Liver (tissue), 3 donors: Measurements from ENCODE around the gene FLNB.

ENCODE experiments used
- JUND ChIP-seq, 2 donors: IDR thresholded peaks; 2 replicates each; pipeline ENCODE4 v1.6.1; 2016; ENCODE audit warnings: antibody characterized with exemption in 2 of 2
- YY1 ChIP-seq: IDR thresholded peaks from 2 replicates; pipeline ENCODE4 v1.6.1; 2016; ENCODE audit warnings: antibody characterized with exemption, mild to moderate bottlenecking
- TF ChIP-seq, protein P1 (sequence below): fragments of 150-350 bp; IDR thresholded peaks from 2 replicates; pipeline ENCODE4 v1.5.1; 2017; ENCODE audit warnings: improper control_type of control experiment, low read depth, low read length; ENCODE audit not compliant: missing input control
- TF ChIP-seq, protein P2 (sequence below): IDR thresholded peaks from 2 replicates; pipeline ENCODE4 v1.6.1; 2016; ENCODE audit warnings: antibody characterized with exemption, mild to moderate bottlenecking
- TF ChIP-seq, protein P3 (sequence below): IDR thresholded peaks from 2 replicates; pipeline ENCODE4 v1.6.1; 2016; ENCODE audit warnings: antibody characterized with exemption
- donor health status: healthy.
- donor health status: healthy.

DNA sequence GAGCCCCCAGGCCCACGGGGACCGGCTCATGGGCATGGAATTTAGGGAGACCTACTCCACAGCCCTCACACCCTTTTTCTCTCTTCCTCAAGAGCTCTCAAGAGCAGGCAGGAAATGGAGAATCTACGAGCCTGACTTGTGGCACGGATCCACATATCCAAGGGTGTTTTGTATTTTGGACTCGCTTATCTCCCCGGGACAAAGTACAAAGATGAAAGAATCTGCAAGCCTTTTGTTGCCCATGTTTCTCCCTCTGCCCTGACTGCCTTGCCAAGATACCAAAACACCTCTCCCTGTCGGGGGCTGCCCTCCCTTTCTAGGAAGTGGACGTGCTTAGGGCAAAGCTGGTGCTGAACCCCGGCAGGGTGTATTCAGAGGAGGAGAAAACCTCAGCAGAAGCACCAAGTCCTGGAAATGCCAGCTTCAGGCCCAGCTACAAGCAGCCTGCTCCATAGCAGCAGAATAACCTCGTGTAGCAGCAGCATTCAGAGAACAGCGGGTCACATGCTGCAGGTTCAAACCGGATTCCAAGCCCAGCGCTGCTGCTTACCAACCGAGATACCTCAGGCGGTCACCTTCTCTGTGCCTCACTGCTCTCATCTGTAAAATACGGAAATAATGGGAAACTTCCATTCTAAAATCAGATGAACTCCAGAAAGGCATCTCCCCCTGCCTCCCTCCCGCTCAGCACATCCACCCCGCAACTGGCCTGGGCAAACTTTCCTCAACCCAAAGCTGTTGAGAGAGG, 167.4 kb downstream of the FLNB start:
- TF ChIP-seq, protein P1, sequence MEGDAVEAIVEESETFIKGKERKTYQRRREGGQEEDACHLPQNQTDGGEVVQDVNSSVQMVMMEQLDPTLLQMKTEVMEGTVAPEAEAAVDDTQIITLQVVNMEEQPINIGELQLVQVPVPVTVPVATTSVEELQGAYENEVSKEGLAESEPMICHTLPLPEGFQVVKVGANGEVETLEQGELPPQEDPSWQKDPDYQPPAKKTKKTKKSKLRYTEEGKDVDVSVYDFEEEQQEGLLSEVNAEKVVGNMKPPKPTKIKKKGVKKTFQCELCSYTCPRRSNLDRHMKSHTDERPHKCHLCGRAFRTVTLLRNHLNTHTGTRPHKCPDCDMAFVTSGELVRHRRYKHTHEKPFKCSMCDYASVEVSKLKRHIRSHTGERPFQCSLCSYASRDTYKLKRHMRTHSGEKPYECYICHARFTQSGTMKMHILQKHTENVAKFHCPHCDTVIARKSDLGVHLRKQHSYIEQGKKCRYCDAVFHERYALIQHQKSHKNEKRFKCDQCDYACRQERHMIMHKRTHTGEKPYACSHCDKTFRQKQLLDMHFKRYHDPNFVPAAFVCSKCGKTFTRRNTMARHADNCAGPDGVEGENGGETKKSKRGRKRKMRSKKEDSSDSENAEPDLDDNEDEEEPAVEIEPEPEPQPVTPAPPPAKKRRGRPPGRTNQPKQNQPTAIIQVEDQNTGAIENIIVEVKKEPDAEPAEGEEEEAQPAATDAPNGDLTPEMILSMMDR = no peak
- TF ChIP-seq, protein P2, sequence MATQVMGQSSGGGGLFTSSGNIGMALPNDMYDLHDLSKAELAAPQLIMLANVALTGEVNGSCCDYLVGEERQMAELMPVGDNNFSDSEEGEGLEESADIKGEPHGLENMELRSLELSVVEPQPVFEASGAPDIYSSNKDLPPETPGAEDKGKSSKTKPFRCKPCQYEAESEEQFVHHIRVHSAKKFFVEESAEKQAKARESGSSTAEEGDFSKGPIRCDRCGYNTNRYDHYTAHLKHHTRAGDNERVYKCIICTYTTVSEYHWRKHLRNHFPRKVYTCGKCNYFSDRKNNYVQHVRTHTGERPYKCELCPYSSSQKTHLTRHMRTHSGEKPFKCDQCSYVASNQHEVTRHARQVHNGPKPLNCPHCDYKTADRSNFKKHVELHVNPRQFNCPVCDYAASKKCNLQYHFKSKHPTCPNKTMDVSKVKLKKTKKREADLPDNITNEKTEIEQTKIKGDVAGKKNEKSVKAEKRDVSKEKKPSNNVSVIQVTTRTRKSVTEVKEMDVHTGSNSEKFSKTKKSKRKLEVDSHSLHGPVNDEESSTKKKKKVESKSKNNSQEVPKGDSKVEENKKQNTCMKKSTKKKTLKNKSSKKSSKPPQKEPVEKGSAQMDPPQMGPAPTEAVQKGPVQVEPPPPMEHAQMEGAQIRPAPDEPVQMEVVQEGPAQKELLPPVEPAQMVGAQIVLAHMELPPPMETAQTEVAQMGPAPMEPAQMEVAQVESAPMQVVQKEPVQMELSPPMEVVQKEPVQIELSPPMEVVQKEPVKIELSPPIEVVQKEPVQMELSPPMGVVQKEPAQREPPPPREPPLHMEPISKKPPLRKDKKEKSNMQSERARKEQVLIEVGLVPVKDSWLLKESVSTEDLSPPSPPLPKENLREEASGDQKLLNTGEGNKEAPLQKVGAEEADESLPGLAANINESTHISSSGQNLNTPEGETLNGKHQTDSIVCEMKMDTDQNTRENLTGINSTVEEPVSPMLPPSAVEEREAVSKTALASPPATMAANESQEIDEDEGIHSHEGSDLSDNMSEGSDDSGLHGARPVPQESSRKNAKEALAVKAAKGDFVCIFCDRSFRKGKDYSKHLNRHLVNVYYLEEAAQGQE = peak; percentile 64
- TF ChIP-seq, protein P3, sequence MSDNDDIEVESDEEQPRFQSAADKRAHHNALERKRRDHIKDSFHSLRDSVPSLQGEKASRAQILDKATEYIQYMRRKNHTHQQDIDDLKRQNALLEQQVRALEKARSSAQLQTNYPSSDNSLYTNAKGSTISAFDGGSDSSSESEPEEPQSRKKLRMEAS = peak; percentile 92
- TF ChIP-seq YY1 = peak; percentile 55
- TF ChIP-seq JUND (IDR thresholded peaks at IDR 0.05) = peak; percentile 51 to 74
